ENCODE data around the gene CD96.
"Not testable (repeated sequence)": the region's sequence is repeated elsewhere in the genome, so short reads cannot be mapped to it uniquely, and the experiment has no call there.

CD96 gene

GRCh38 chr3:111541911-111542483 is at the start of gene CD96:
Gene CD96, plus strand, starts transcription at chr3:111542197. Its CDS starts 52 bp downstream, at chr3:111542249.
- no peak for DNase-seq

- DNase-seq: no peak
These were observed 48.7 kb upstream of the CD96 start for GRCh38 chr3:111493276-111493675.

- DNase-seq: no peak
These were observed 45.0 kb upstream of the CD96 start for GRCh38 chr3:111496894-111497559.

DNA sequence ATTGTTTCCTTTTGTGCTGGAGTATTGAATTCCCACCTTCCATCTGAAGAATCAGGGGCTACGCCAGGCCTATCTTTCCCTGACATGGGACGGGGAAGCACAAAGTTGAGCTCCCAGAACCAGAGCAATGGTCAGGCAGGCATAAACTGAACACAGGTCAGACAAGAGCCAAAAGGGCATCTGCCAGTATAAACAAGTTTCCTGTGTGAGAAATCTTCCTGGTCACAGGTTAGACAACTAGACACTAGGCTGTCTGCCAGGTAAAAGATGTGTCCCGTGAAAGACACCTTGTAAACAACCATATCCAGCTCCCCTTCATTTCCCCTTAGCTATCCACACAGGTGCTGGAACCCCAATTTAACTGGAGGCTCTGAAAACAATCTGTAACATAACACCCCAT is 44.0 kb upstream of the CD96 start:
- no peak for DNase-seq

DNA sequence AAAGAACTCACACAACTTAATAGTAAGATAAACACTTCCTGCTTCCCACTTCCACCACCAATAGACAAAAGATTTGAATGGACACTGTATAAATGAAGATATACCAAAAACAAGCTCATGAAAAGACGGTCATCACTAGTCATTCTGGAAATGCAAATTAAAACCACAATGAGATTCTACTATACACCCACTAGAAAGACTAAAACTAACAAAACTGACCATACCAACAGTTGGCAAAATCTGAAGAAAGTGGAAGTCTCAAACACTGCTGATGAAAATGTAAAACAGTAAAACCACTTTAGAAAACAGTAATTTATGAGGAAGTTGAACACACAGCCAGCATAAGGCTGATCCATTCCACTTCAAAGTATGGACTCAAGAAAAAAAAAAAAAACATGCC is 35.6 kb upstream of the CD96 start:
- DNase-seq: no peak

GRCh38 chr3:111509308-111509707 is 32.7 kb upstream of the CD96 start:
- DNase-seq: no peak

- no peak for DNase-seq
These were observed 24.2 kb upstream of the CD96 start for GRCh38 chr3:111517801-111518200.

DNA sequence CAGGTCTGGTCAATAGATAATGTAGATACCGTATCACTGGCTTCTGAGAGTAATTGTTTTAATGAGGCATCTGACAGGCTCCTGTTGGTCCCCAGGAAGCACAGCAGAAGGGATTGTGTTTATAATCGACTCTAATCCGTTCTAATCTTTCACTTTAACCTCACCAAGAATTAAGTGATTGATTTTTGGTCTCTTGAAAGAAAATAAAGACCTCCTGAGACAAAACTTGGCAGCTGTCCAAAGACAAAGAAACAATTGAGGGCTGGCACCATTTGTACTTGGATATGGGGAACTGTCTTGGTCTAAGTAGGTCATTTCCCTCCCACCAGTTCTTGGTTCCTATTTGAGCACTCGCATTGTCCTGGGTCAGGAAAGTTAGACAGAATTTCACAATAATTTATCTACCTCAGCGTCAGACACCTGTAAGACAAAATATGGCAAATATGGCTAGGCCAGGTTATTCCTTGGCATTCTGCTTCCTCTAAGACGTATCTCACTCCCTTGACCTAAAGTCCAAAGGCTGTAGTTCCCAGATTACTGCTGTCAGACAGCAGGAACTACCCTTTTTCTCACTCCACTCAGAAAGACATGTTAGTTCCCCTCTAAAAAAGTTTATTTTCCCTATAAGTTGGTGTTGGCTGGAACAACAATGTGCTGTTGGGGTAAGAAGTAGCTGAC is 22.7 kb upstream of the CD96 start:
- DNase-seq: no peak

GRCh38 chr3:111521891-111522290 is 20.1 kb upstream of the CD96 start:
- DNase-seq: no peak

GRCh38 chr3:111524486-111524885 is 17.5 kb upstream of the CD96 start:
- not testable (repeated sequence) for DNase-seq

DNA sequence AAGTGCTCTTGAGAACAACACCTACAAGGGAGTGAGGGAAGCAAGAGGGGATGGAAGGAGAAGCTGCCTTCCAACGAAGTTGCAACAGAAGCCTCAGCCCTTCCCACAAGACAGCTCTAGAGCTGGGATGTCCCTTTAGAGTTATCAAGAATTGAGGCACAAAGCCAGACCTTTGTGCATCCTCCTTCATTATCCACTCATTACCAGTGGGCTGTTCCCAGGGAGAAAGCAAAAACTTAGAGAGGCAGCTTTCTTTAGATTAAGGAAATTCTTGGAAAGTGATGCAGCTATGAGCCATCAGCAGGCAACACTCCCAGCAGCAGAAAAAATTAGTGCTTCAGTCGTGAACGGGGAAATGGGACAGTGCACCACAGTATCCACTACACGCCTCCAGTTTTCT is 10.6 kb upstream of the CD96 start:
- no peak for DNase-seq

GRCh38 chr3:111534701-111535100 is 7.3 kb upstream of the CD96 start:
- no peak for DNase-seq

GRCh38 chr3:111538111-111538510 is 3.9 kb upstream of the CD96 start:
- DNase-seq: no peak

GRCh38 chr3:111538681-111539083 is 3.3 kb upstream of the CD96 start:
- no peak for DNase-seq

DNA sequence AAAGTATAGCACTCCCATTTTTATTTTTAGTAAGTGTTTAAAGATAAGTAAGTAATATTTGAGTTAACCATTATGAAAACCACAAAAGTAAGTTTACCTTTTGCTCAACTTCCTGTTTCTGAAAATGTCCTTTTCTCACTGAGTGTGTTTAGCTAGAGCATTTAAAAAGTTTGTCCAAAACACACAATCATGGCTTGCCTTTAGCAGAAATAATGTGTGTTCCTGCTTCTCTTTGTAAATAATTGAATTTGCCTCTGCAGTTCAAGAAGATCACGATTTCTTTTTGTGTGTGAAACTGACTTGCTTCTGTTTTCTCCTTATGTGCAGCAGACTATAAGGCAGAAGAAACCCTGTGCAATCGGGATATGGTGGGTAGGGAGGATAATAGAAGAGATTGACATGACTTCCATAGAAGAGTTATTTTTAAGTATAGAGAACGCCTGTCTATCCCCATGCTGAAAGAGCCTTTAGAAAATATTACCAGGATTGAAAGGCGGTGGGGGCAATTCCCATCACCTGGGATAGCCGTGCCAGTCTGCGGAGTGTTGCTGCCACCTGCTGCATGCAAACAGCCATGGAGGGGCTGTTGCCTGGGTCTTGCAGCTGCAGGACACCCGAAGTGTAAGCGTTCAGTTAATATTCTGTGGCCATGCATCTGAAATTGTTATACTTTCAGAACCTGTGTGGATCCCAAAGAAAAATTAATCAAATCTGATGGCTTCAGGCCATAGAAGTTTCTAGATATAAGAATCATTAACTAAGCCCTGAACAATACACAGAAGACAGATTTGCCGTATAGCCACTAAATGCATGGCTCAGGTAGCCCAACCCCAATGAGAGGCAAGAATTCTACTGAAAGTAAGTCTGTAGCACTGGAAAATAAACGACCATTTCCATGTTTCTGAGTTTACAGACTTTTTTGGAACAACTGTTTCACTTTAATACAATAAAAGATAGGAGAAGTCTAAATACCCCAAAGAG is 2.4 kb upstream of the CD96 start:
- no peak for DNase-seq

DNA sequence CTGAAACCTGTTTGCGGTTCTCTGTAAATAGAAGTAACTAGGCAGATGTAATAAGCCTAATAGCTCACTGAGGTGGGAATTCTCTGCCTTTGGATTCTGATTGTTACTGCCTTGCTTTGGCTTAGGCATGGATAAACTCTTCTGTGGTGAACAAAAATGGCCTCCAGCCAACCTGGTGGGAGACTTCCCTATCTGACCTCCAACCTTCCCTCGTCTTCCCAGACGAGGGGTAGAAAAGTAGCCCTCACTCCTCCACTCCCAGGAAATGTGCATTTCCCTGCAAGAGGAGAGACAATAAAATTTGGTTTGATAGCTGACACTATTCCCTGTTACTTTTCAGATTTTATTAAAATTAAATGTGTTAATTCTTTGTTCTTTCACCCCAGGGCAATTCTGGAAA is 606 bp upstream of the CD96 start:
- no peak for DNase-seq

- no peak for DNase-seq
These were observed 759 bp downstream of the CD96 start for GRCh38 chr3:111542611-111543300.

DNA sequence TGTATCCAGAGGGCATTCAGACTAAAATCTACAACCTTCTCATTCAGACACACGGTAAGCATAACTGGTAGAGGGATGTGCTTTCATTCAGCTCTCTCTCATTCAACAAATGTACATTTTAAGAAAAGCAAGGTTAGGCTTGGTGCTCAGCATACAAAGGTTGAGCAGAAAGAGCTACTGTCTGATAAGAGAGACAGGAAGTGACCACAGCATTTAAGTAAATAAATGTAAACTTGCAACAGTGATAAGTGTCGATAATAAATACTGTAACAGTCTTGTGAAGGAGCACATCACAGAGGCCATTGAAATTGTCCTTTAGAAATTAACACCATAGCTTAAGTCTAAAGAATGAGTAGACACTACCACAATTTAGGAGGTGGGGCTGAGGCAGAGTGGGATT is 3.4 kb downstream of the CD96 start:
- DNase-seq: no peak

DNA sequence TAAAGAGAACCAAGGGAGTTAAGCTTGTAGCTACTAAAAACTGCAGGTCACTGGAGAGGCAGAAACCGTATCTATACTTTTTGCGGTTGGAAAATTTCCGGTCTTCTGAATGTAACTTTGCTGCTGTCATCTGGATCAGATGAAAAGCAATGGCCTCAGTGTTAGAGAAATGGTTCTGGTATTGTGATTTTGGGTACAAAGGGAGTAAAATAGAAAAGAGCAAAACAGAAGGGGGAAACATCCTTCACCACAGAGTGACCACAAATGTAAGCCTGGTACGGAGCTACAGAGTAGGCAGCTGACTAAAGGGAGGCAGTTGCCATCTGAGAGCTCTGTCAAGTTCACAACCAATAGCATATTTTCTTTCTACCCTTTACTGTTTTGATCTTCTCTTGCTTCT is 5.6 kb downstream of the CD96 start:
- no peak for DNase-seq

GRCh38 chr3:111548092-111548491 is 6.1 kb downstream of the CD96 start:
- no peak for DNase-seq

GRCh38 chr3:111548756-111549155 is 6.8 kb downstream of the CD96 start:
- DNase-seq: no peak

GRCh38 chr3:111561902-111562301 is 19.9 kb downstream of the CD96 start:
- DNase-seq: not testable (repeated sequence)

DNA sequence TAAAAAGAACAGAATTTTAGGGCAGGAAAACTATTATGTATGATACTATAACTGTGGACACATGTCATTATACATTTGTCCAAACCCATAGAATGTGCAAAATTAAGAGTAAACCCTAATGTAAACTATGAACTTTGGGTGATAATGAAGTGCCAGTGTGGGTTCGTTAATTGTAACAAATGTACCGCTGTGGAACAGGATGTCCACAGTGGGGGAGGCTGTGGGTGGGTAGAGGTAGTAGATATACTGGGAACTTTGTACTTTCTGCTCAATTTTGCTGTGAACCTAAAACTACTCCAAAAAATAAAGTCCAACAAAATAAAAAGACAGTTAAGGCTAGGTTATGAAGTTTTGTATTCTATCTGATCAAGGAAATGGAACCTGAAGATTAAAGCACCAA is 24.8 kb downstream of the CD96 start:
- DNase-seq: no peak
